AG10803 (cell line): ENCODE measurements around the gene SSH2.

ENCODE experiments used
- DNase-seq: peaks from one replicate; pipeline ENCODE4 v3.0.0; 2010; ENCODE audit warnings: low read depth
- H3K4me3 ChIP-seq: 2 replicates; pipeline ENCODE4 v1.5.1; 2011; ENCODE audit warnings: mild to moderate bottlenecking, low read length, control low read depth
- TF ChIP-seq, protein P1 (sequence below): conservative IDR thresholded peaks from 2 replicates; pipeline ENCODE4 v1.5.1; 2011; ENCODE audit warnings: mild to moderate bottlenecking, low read length, control low read depth, inconsistent platforms

Gene SSH2

DNA sequence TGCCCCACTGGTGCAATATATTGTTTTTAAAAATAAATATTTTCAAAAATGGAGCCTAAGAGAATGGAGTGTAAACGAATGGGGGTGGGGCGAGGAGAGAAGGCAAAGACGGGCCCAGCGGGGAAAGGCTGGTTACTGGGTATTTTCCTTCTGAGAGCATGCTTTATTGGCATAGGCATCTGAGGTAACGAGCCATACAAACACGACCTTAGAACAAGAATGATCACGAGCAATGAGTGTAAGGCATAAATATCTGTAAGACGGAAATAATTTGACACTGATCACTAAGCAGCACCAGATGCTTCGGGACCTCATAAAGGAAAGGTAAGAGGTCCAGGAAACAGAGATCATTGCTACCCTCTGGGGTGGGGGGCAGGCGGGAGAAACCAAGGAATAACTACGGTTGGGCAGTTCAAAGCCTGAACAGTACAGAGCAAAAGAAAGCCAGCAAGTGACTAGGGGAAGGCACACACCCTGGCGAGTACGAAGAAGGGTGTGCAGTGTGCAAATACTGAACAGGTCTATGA lies 959 bp downstream of the SSH2 start:
- DNase-seq: no peak
- TF ChIP-seq, protein P1, sequence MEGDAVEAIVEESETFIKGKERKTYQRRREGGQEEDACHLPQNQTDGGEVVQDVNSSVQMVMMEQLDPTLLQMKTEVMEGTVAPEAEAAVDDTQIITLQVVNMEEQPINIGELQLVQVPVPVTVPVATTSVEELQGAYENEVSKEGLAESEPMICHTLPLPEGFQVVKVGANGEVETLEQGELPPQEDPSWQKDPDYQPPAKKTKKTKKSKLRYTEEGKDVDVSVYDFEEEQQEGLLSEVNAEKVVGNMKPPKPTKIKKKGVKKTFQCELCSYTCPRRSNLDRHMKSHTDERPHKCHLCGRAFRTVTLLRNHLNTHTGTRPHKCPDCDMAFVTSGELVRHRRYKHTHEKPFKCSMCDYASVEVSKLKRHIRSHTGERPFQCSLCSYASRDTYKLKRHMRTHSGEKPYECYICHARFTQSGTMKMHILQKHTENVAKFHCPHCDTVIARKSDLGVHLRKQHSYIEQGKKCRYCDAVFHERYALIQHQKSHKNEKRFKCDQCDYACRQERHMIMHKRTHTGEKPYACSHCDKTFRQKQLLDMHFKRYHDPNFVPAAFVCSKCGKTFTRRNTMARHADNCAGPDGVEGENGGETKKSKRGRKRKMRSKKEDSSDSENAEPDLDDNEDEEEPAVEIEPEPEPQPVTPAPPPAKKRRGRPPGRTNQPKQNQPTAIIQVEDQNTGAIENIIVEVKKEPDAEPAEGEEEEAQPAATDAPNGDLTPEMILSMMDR: no peak
- H3K4me3 ChIP-seq: peak overlapping the region; percentile 95

DNA sequence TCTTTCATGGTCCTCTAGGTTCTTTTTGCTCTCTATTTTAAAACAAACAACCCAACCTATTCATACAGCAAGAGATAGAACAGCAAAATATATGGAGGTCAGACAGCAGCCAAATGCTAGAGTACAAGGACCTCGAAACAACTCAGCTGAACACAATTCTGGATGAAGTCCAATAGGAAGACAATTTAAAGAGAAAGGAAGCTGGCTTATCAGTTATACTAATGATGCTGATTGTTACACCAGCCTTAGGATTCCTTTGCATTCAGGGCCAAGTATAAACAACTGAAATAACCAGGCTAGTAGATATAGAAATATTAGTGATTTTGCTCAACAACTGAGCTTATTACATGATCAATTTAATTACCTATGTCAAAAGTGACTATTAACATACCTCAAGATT lies 2.5 kb downstream of the SSH2 start:
- TF ChIP-seq, protein P1: no peak
- no peak for DNase-seq
- H3K4me3 ChIP-seq: no peak overlapping the region

DNA sequence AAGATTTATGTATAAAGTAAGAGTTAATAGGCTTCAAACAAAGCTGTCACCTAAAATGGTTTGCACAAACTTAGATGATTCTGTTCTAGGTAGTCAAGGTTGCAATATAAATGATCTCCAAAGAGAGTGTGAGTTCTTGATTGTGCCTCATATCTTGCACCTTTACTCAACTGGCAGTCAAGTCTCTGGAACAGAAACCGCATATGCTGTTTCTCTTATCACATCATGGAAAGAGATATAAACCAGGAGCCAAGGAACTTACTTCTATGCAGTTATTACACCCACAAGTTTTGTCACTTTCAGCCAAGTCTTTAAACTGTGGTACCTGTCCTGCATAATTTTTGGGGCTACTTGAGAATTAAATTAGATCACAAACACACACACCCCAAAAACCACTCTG lies 5.2 kb downstream of the SSH2 start:
- TF ChIP-seq, protein P1: no peak
- DNase-seq: no peak
- H3K4me3 ChIP-seq: no peak overlapping the region

DNA sequence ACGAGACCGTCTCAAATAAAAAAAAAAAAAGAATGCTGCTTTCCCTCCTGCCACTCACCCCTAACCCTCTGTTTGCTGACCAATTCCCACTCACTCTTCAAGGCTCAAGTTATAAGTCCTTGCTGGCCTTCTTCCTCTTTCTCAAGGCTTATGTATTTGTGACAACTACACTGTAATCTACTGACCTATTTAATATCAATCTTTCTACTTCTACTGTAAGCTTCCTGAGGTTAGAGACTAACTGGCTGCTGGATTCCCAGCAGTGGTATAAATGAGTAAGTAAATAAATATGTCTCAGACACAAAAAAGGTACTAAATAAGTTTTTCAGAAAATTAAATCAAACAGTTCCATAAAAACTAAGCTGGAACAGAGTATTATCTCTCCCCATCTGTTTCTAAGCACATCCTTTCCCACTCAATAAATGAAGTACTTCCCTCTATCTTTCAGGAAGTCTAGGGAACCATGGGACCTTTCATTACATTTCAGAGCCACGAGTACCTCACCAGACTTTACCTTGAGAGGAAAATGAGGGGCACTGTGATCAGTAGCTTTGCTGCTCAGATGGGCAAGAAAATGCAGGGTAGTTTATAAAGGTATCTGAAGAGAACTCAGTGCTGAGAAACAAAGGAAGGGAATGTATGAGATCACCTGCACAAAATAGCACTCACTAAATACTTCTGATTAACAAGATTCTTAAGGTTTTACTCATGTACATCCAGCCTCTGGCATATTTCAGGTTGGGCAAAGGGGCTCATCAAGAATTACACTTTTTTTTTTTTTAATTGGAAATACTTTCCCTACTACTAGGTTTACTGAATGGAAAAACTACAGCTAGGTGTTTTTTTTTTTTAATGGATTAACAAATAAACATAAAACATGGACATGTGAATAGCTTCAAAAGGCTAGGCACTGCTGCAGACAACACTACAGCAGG lies 10.8 kb downstream of the SSH2 start:
- peak; percentile 56 for DNase-seq
- no peak overlapping the region for H3K4me3 ChIP-seq
- TF ChIP-seq, protein P1: no peak

GRCh38 chr17:29918016-29918415 lies 12.0 kb downstream of the SSH2 start:
- TF ChIP-seq, protein P1: no peak
- DNase-seq: no peak
- H3K4me3 ChIP-seq: no peak overlapping the region

DNA sequence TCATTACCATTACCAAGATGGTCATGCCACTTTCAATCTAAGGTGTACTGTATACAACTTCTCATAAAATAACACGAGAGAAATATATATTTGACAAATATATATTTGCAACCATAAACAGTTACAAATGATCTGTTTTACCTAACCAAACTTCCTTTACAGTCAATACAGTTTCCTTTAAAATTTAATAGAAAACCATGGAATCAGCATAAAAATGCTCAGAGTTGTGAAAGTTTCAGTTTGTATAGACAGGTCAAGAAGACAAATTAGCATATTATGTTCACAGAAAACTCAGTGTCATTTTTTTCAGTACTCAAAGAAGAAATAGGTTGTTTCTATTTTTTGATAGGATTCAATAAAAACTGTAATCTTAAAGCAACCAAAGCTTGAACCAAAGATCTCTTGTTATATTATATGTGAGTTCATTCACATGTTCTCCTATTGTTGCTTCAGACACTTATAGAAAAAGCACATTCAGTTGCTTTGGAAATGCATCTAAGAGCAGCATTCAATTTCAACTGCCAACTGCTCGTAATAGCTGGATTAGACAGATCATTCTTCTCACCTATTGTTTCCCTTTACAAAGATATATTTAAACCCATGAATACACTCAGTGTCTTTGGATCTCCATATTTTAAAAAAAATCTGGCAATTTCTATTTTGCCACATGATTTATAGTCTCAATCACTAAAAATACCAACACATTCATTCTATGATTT lies 15.1 kb downstream of the SSH2 start:
- DNase-seq: no peak
- TF ChIP-seq, protein P1: no peak
- no peak overlapping the region for H3K4me3 ChIP-seq
